GM23338 (cell line): Measurements from ENCODE around the gene LST1.

ENCODE experiments used
- CTCF ChIP-seq, 2 experiments: fragments of 200-600 bp in 1 of 2; sonication (generic) in 1 of 2; conservative IDR thresholded peaks; 2 replicates each; pipeline versions ENCODE4 v1.5.1 to v1.6.1; 2016 to 2017; ENCODE audit warnings: antibody characterized with exemption in 2 of 2, low read depth in 2 of 2, mild to moderate bottlenecking in 2 of 2, moderate library complexity in 1 of 2
- EZH2 ChIP-seq: fragments of 200-600 bp; sonication (generic); IDR thresholded peaks from one replicate; pipeline ENCODE4 v1.8.0; 2017; ENCODE audit warnings: antibody characterized with exemption, mild to moderate bottlenecking, low read depth; ENCODE audit not compliant: unreplicated experiment
- EZH2phosphoT487 ChIP-seq: fragments of 200-600 bp; sonication (generic); IDR thresholded peaks from one replicate; pipeline ENCODE4 v1.8.1; 2018; ENCODE audit warnings: antibody characterized with exemption; ENCODE audit not compliant: unreplicated experiment
- POLR2AphosphoS5 ChIP-seq: IDR thresholded peaks from 2 replicates; pipeline ENCODE4 v1.6.1; 2016; ENCODE audit warnings: antibody characterized with exemption, low read depth
- REST ChIP-seq: IDR thresholded peaks from one replicate; pipeline ENCODE4 v1.6.1; 2018; ENCODE audit warnings: antibody characterized with exemption; ENCODE audit not compliant: unreplicated experiment
- STAT1 ChIP-seq: IDR thresholded peaks from one replicate; pipeline ENCODE4 v1.6.1; 2016; ENCODE audit warnings: antibody characterized with exemption; ENCODE audit not compliant: unreplicated experiment
- ZNF331 ChIP-seq: fragments of 250-450 bp; sonication (Bioruptor Pico); IDR thresholded peaks from 2 replicates; pipeline ENCODE4 v1.5.0; 2020; ENCODE audit warnings: low read depth, mild to moderate bottlenecking, moderate library complexity

- TF ChIP-seq ZNF331 (CRISPR knock-in tag) (no peak), CTCF (conservative IDR thresholded peaks at IDR 0.05; ENCODE audit: low read depth in 2 of 2) (no peak), EZH2 (no peak), REST (no peak), POLR2AphosphoS5 (no peak), EZH2phosphoT487 (no peak), STAT1 (no peak)
Measured at GRCh38 chr6:31560697-31561058, 25.4 kb upstream of the LST1 start.
